ENCODE results near the gene C9.

Gene C9

DNA sequence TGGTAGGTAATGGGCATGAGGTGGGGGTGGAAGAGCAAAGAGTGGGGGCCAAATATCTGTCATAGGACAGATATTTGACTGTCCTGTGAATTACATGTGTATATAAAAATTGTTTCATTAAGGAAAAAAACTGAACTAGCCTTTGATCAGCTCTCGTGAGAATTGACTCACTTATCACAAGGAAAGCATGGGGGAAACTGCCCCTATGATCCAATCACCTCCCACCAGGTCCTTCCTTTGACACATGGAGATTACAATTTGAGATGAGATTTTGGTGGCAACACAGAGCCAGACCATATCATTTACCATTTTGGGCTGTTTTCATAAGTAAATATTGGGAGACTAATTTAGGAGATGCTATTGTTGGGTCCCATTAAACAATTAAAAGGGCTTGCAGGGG lies 81.7 kb downstream of the C9 start:
- TF ChIP-seq, protein P1, sequence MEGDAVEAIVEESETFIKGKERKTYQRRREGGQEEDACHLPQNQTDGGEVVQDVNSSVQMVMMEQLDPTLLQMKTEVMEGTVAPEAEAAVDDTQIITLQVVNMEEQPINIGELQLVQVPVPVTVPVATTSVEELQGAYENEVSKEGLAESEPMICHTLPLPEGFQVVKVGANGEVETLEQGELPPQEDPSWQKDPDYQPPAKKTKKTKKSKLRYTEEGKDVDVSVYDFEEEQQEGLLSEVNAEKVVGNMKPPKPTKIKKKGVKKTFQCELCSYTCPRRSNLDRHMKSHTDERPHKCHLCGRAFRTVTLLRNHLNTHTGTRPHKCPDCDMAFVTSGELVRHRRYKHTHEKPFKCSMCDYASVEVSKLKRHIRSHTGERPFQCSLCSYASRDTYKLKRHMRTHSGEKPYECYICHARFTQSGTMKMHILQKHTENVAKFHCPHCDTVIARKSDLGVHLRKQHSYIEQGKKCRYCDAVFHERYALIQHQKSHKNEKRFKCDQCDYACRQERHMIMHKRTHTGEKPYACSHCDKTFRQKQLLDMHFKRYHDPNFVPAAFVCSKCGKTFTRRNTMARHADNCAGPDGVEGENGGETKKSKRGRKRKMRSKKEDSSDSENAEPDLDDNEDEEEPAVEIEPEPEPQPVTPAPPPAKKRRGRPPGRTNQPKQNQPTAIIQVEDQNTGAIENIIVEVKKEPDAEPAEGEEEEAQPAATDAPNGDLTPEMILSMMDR (IDR thresholded peaks at IDR 0.05), result no peak

DNA sequence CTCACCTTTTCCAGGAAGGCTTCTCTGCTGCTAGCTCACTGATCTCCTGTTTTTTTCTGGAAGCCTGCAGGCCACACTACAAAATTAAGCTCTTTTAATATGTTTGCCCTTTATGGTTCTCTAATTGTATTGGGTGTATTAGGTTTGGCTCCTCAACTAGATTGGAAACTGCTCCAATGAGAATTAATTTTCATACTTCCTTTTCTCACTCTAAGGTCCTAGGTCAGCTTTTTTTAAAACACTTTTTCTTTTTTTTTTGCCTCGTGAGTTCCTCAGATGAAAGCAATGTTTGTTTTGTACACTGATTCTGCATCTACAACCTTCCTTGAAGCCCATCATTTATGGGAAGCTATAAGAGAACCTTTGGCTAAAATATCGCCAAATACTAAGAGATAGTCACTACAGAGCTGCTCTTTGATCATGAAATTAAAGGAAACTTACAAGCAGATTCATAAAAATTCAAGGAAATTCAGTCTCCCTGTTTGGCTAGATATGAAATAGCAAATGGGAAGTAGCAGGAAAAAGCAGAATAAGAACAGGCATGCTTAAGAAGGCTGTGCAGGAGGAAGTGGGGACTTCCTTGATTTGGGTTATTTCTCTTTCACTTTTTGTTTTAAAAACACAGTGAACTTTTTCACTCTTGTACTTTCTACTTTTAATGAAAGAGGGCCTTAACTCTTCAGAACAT lies 89.8 kb downstream of the C9 start:
- TF ChIP-seq, protein P1 (IDR thresholded peaks at IDR 0.05), result no peak

DNA sequence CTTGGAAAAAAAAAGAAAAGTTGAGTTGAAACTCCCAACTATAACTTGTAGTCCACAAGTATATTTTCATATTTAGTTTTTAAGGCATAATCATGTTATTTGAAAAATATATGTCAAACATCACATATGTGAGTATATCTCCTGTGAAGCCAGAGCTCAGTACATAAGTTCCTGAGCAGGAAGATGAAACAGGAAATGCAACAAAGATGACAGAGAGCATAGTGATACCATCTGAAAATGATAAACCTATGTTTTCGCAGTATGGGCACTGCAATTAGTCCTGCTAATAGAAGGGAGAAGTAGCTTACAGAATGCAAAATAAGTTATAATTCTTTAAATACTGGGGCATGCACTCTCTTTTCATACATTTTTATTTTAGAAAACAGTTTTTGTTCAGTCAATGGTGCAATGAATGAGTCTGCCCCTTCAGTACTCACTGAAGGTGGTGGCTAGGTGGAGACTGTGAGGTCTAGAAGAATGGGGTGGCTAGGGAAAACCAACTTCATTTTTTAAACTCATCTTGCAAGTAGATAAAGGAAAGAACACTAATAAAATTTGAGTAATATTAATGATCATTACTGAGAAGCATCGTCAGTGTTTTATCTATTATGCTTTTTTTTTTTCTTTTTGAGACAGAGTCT lies 90.9 kb downstream of the C9 start:
- TF ChIP-seq, protein P1 (IDR thresholded peaks at IDR 0.05), result no peak

DNA sequence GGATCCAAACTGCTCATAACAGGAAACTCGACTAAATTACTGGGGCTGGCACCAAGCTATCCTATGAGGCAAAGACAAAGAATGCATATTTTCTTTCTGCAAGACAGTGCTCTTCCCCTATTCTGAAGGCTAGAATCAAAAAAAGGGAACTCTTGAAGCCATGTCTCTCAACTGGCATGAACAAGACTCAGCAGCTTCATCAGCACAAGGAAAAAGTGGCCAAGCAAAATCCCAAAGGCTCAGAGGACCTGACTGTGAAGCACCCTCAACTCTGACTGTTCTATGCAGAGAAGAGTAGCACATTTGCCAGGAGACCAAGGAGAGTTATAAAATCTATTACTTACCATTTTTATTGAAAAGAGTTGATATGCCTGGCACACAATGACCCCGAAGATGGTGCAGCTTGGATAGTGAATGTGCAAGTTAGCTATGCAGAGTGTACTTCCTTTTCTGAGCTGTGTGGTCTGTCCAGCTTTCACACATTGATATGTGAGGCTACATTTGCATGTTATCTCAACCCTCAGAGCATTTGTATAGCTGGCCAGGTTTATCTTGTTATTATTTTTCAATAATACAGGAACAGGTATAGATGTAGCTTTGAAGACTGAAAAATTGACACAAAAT lies 94.0 kb downstream of the C9 start:
- TF ChIP-seq, protein P1 (IDR thresholded peaks at IDR 0.05), result no peak

DNA sequence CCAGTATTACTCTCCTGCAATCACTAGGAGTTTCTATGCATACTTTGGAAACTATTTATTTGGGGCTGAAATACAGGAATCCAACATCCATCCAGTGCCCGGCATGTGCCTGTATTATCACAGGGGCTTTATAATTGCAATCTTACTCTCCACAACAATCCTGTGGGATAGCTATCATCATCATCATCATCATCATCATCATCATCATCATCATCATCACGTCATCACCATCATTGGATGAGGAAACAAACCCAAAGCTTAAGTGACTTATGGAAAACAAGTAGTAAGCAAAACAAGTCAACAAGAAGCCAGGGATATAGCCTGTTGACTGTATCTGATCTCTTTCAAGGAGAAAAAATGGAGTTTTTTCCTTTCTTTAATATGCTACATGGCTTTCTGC lies 97.1 kb downstream of the C9 start:
- TF ChIP-seq, protein P1 (IDR thresholded peaks at IDR 0.05), result no peak

DNA sequence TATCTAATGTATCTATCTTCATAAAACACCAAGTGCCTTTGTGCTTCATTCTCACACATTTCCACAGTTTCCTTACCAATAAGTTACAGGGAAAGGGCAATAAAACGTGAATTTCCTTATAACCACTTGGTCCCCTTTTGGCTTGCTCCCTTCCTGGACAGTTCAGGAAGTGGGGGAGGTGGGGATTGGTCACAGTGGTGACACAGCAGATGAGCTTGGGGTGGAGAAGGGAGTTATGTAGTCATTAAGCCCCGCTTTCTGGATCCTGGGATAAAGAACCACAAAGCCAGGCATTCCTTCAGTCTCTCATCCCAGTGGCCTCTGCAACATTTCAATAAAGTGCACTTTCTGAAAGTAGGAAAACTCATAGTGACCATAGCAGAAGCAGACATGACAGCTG lies 97.9 kb downstream of the C9 start:
- TF ChIP-seq, protein P1 (IDR thresholded peaks at IDR 0.05), result no peak

DNA sequence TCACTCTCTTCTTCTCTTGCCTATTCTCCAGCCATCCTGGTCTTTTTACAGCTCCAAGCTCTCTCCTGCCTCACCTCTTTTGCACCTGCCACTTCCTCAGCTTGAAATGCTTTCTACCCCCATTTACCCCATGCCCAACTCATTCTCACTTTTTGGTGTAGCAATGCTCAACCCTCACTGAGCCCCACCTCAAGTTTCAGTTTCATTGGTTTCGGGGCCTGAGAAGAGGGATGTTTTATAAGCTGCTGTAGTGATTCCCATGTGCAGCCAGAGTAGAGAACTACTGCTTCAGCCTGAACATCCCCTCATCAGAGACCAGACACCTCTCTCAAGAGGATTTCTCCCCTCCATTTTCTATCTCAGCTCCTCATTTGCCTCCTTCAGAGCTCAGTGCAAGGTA lies 99.8 kb downstream of the C9 start:
- TF ChIP-seq, protein P1 (IDR thresholded peaks at IDR 0.05), result no peak

Data from LNCAP (cell line).